MCF 10A (cell line): Measurements from ENCODE around the gene PTPRG. TPM values are rescaled to one million over a fixed set of nuclear protein-coding genes. Genes with fewer than 3 reads are reported as not detected.

Experiments
- BruUV-seq: library from RNA; stranded (reverse); fragments of 400-500 nt; replicated peaks from 2 replicates; lab custom pipeline; 2021; lab: Mats Ljungman, UMichigan
- CTCF ChIA-PET: fragments of 300-600 bp; sonication (Branson Sonifier 250); formaldehyde crosslinking; extraction: SDS; loops from one replicate; lab custom pipeline; 2021; ENCODE audit warnings: antibody characterized with exemption, inconsistent platforms; lab: Yijun Ruan, JAX
- POLR2A ChIA-PET: fragments of 300-600, 350-650 bp; sonication (Branson Sonifier 250); formaldehyde crosslinking; extraction: SDS; loops from one replicate; lab custom pipeline; 2020; ENCODE audit warnings: antibody characterized with exemption, inconsistent platforms; lab: Yijun Ruan, JAX
- DNase-seq: peaks from one replicate; pipeline ENCODE4 v3.0.0-alpha.2; 2018; ENCODE audit not compliant: unreplicated experiment
- H3K27ac Mint-ChIP-seq: one replicate; pipeline ENCODE4 v1.8.0; 2022; ENCODE audit warnings: mild to moderate bottlenecking, low read depth, mixed read lengths; ENCODE audit not compliant: unreplicated experiment
- H3K27me3 Mint-ChIP-seq: one replicate; pipeline ENCODE4 v1.8.0; 2022; ENCODE audit warnings: mixed read lengths; ENCODE audit not compliant: insufficient read depth, unreplicated experiment
- H3K36me3 Mint-ChIP-seq: one replicate; pipeline ENCODE4 v1.8.0; 2022; ENCODE audit warnings: mild to moderate bottlenecking, moderate library complexity, mixed read lengths; ENCODE audit not compliant: insufficient read depth, unreplicated experiment
- H3K4me1 Mint-ChIP-seq: one replicate; pipeline ENCODE4 v1.8.0; 2022; ENCODE audit warnings: mixed read lengths; ENCODE audit not compliant: insufficient read depth, unreplicated experiment
- H3K4me3 Mint-ChIP-seq: one replicate; pipeline ENCODE4 v1.8.0; 2022; ENCODE audit warnings: mild to moderate bottlenecking, moderate library complexity, mixed read lengths; ENCODE audit not compliant: unreplicated experiment
- H3K9me3 Mint-ChIP-seq: one replicate; pipeline ENCODE4 v1.8.0; 2022; ENCODE audit warnings: mixed read lengths; ENCODE audit not compliant: unreplicated experiment
- CTCF ChIP-seq: fragments of 200-600 bp; IDR thresholded peaks from one replicate; pipeline ENCODE4 v1.8.0; 2022; ENCODE audit warnings: antibody characterized with exemption, mild to moderate bottlenecking; ENCODE audit not compliant: unreplicated experiment
- intact Hi-C: fragments of 100-400 bp; cut with micrococcal nuclease; formaldehyde crosslinking; loops from 2 replicates; pipeline ENCODE4 v1.14.1; 2022
- total RNA-seq: library from RNA; stranded (reverse); gene quantifications from 2 replicates; pipeline ENCODE4 v1.2.3, GENCODE V29; 2022

The PTPRG gene
- total RNA-seq, 1 experiment from 2014 or later, result 54.5 TPM

GRCh38 chr3:62343755-62344154 is 782.4 kb downstream of the PTPRG start:
- Mint-ChIP-seq H3K4me1 (no peaks in the 10 kb centered on the region), H3K4me3 (no peak overlapping the region), H3K27me3 (peaks cover 64% of the 10 kb centered on the region), H3K9me3 (no peaks in the 10 kb centered on the region), H3K27ac (no peak overlapping the region), H3K36me3 (no peaks in the 10 kb centered on the region)
- no TSS peak for BruUV-seq
- CTCF ChIA-PET, result no interaction called here
- intact Hi-C loops, result no loop called here
- TF ChIP-seq CTCF, result no peak
- no peak for DNase-seq
- POLR2A ChIA-PET, result no interaction called here
